IMR-90 (cell line): ENCODE results near the gene CTDP1. TPM values are rescaled to one million over a fixed set of nuclear protein-coding genes. Genes with fewer than 3 reads are reported as not detected.

Experiments used
- ATAC-seq: fragments of 200-7000 bp; cut with Tn5 transposase; 2 replicates; pipeline ENCODE4 v1.9.1; 2020; ENCODE audit warnings: low read depth, mild to moderate bottlenecking, moderate library complexity
- BruUV-seq: library from RNA; stranded (reverse); fragments of 400-500 nt; replicated peaks from 2 replicates; lab custom pipeline; 2021; lab: Mats Ljungman, UMichigan
- CTCF ChIA-PET: fragments of 300-600 bp; formaldehyde crosslinking; extraction: SDS; loops from one replicate; lab custom pipeline; 2021; ENCODE audit warnings: antibody characterized with exemption; lab: Yijun Ruan, JAX
- POLR2A ChIA-PET: fragments of 300-600 bp; sonication (Branson Sonifier 250); formaldehyde crosslinking; loops from one replicate; lab custom pipeline; 2022; ENCODE audit warnings: antibody characterized with exemption; ENCODE audit not compliant: unreplicated experiment; lab: Charles Lee
- DNase-seq: peaks from one replicate; pipeline ENCODE4 v3.0.0; 2013
- H2AFZ ChIP-seq: replicated peaks from 2 replicates; pipeline ENCODE3; 2013; ENCODE audit warnings: low read length, mild to moderate bottlenecking; ENCODE audit not compliant: poor library complexity
- H2AK5ac ChIP-seq: 2 replicates; pipeline ENCODE4 v1.6.1; 2013; ENCODE audit warnings: low read depth, low read length, inconsistent platforms
- H2AK9ac ChIP-seq: replicated peaks from 2 replicates; pipeline ENCODE3; 2013; ENCODE audit warnings: mild to moderate bottlenecking, low read depth, low read length, moderate library complexity; ENCODE audit not compliant: poor library complexity
- H2BK120ac ChIP-seq: 2 replicates; pipeline ENCODE4 v1.6.1; 2013; ENCODE audit warnings: low read depth, low read length, inconsistent platforms
- H2BK15ac ChIP-seq: 3 replicates; pipeline ENCODE4 v1.6.1; 2013; ENCODE audit warnings: low read depth, low read length, inconsistent platforms
- H2BK20ac ChIP-seq: 2 replicates; pipeline ENCODE4 v1.6.1; 2013; ENCODE audit warnings: low read depth, mild to moderate bottlenecking, inconsistent platforms, low read length, moderate library complexity
- H2BK5ac ChIP-seq: 2 replicates; pipeline ENCODE4 v1.6.1; 2013; ENCODE audit warnings: mild to moderate bottlenecking, low read depth, low read length, inconsistent platforms; ENCODE audit not compliant: poor library complexity, severe bottlenecking
- H3K14ac ChIP-seq: replicated peaks from 2 replicates; pipeline ENCODE4 v1.6.1; 2013; ENCODE audit warnings: low read depth, low read length, inconsistent platforms
- H3K18ac ChIP-seq: 2 replicates; pipeline ENCODE4 v1.6.1; 2013; ENCODE audit warnings: low read depth, low read length, control low read depth
- H3K23ac ChIP-seq: 2 replicates; pipeline ENCODE4 v1.6.1; 2013; ENCODE audit warnings: low read depth, low read length, inconsistent platforms
- H3K27ac ChIP-seq: 2 replicates; pipeline ENCODE4 v1.5.1; 2013; ENCODE audit warnings: mild to moderate bottlenecking, control low read depth, low read length; ENCODE audit not compliant: insufficient read depth
- H3K27me3 ChIP-seq: 2 replicates; pipeline ENCODE4 v1.6.1; 2013; ENCODE audit warnings: low read length; ENCODE audit not compliant: control insufficient read depth, insufficient read depth
- H3K36me3 ChIP-seq: 2 replicates; pipeline ENCODE4 v1.6.1; 2013; ENCODE audit warnings: low read length, mixed read lengths; ENCODE audit not compliant: control insufficient read depth, insufficient read depth
- H3K4ac ChIP-seq: 2 replicates; pipeline ENCODE4 v1.6.1; 2013; ENCODE audit warnings: low read depth, low read length, inconsistent platforms
- H3K4me1 ChIP-seq: 2 replicates; pipeline ENCODE4 v1.6.1; 2013; ENCODE audit warnings: low read length, mixed read lengths; ENCODE audit not compliant: control insufficient read depth, insufficient read depth
- H3K4me2 ChIP-seq: 2 replicates; pipeline ENCODE4 v1.6.1; 2013; ENCODE audit warnings: low read depth, mild to moderate bottlenecking, control low read depth, low read length, moderate library complexity
- H3K4me3 ChIP-seq: 2 replicates; pipeline ENCODE4 v1.5.1; 2013; ENCODE audit warnings: low read depth, mild to moderate bottlenecking, control low read depth, low read length, moderate library complexity; ENCODE audit not compliant: insufficient read depth
- H3K56ac ChIP-seq: 2 replicates; pipeline ENCODE4 v1.6.1; 2013; ENCODE audit warnings: low read length, inconsistent platforms; ENCODE audit not compliant: insufficient read depth; ENCODE audit errors: extremely low read depth
- H3K79me1 ChIP-seq, 2 experiments: 2 replicates each; pipeline ENCODE4 v1.6.1; 2013; ENCODE audit warnings: low read length in 2 of 2, inconsistent platforms in 1 of 2, low read depth in 1 of 2
- H3K9ac ChIP-seq: 2 replicates; pipeline ENCODE4 v1.6.1; 2013; ENCODE audit warnings: low read depth, low read length, control low read depth
- H3K9me1 ChIP-seq: 2 replicates; pipeline ENCODE4 v1.6.1; 2013; ENCODE audit warnings: low read length, inconsistent platforms; ENCODE audit not compliant: insufficient read depth
- H3K9me3 ChIP-seq: 2 replicates; pipeline ENCODE4 v1.6.1; 2013; ENCODE audit warnings: low read length; ENCODE audit not compliant: control insufficient read depth, insufficient read depth
- H4K20me1 ChIP-seq: 2 replicates; pipeline ENCODE4 v1.6.1; 2013; ENCODE audit warnings: low read length, inconsistent platforms; ENCODE audit not compliant: insufficient read depth
- H4K5ac ChIP-seq: 2 replicates; pipeline ENCODE4 v1.6.1; 2013; ENCODE audit warnings: mild to moderate bottlenecking, low read depth, low read length, control low read depth
- H4K8ac ChIP-seq, 2 experiments: 2 replicates each; pipeline ENCODE4 v1.6.1; 2013; ENCODE audit warnings: low read depth in 2 of 2, low read length in 2 of 2, control low read depth in 1 of 2, inconsistent platforms in 1 of 2
- H4K91ac ChIP-seq: 2 replicates; pipeline ENCODE4 v1.6.1; 2013; ENCODE audit warnings: low read depth, low read length, inconsistent platforms; ENCODE audit not compliant: insufficient read depth
- BHLHE40 ChIP-seq: fragments of 150-350 bp; IDR thresholded peaks from 2 replicates; pipeline ENCODE4 v1.6.1; 2016; ENCODE audit warnings: mild to moderate bottlenecking, low read depth, low read length
- CHD1 ChIP-seq: IDR thresholded peaks from 2 replicates; pipeline ENCODE4 v1.6.1; 2012; ENCODE audit warnings: low read depth, low read length, improper control_type of control experiment
- FOS ChIP-seq: fragments of 150-350 bp; IDR thresholded peaks from 2 replicates; pipeline ENCODE4 v1.6.1; 2016; ENCODE audit warnings: low read depth, low read length
- POLR2A ChIP-seq: IDR thresholded peaks from 2 replicates; pipeline ENCODE4 v1.6.1; 2012; ENCODE audit warnings: mild to moderate bottlenecking, low read depth, low read length
- RAD21 ChIP-seq: IDR thresholded peaks from 2 replicates; pipeline ENCODE4 v1.6.1; 2012; ENCODE audit warnings: low read length, improper control_type of control experiment
- RFX5 ChIP-seq: IDR thresholded peaks from 2 replicates; pipeline ENCODE4 v1.8.0; 2012; ENCODE audit warnings: low read depth, mild to moderate bottlenecking, low read length, moderate library complexity
- WGBS, 2 experiments: methylation state at CpG; one replicate each; pipeline versions ENCODE4 v1.1.5 to v1.1.7; 2013; ENCODE audit warnings: missing lambda C conversion rate in 2 of 2; ENCODE audit not compliant: insufficient read length in 1 of 2; ENCODE audit errors: extremely low coverage in 2 of 2; 5-methylcytosine and 5-hydroxymethylcytosine counted together
- dilution Hi-C: fragments of 300-500 bp; cut with HindIII; formaldehyde crosslinking; loops from one replicate; pipeline ENCODE4 v1.14.3; 2018; ENCODE audit warnings: low sequenced_read_pairs; ENCODE audit not compliant: unreplicated experiment
- in situ Hi-C: fragments of 300-500 bp; cut with MboI; formaldehyde crosslinking; loops from 3 replicates; pipeline ENCODE4 v1.14.3; 2019; ENCODE audit warnings: low sequenced_read_pairs, inconsistent platforms, mixed read lengths
- intact Hi-C: fragments of 100-400 bp; cut with micrococcal nuclease; formaldehyde crosslinking; loops from 2 replicates; pipeline ENCODE4 v1.10.0; 2022
- polyA plus RNA-seq, 3 experiments: library from polyadenylated mRNA; depleted of rRNA; stranded (reverse); fragments of >200 nt; gene quantifications; 2 replicates each; pipeline ENCODE4 v1.2.3, GENCODE V29; 2012; ENCODE audit warnings: low replicate concordance in 1 of 3
- total RNA-seq: library from RNA; depleted of rRNA; stranded (reverse); fragments of >200 nt; gene quantifications from 2 replicates; pipeline ENCODE4 v1.2.3, GENCODE V29; 2012
- TF ChIP-seq, protein P1 (sequence below): conservative IDR thresholded peaks from 2 replicates; pipeline ENCODE4 v1.5.1; 2012; ENCODE audit warnings: mild to moderate bottlenecking, low read depth, low read length, improper control_type of control experiment
- TF ChIP-seq, protein P2 (sequence below): fragments of 150-350 bp; IDR thresholded peaks from 2 replicates; pipeline ENCODE4 v1.6.1; 2016; ENCODE audit warnings: low read depth, mild to moderate bottlenecking, low read length, moderate library complexity, borderline replicate concordance

The CTDP1 gene
- total and polyA plus RNA-seq, 2 of the 4 experiments (the other 2 are of a cell fraction): 13.4 to 17.6 TPM

GRCh38 chr18:79685971-79686370, 6.4 kb downstream of the CTDP1 start:
- Histone ChIP-seq H2BK20ac (no peak overlapping the region), H2AK9ac (no peak overlapping the region), H4K91ac (no peak overlapping the region), H3K23ac (no peak overlapping the region), H3K14ac (no peak overlapping the region), H3K27ac (no peak overlapping the region), H4K20me1 (peaks cover 81% of the 10 kb centered on the region), H3K4me2 (no peak overlapping the region), H2BK5ac (no peak overlapping the region), H3K27me3 (no peaks in the 10 kb centered on the region), H3K9ac (no peak overlapping the region), H4K5ac (no peak overlapping the region), H4K8ac (no peak overlapping the region), H2AFZ (no peak overlapping the region), H2BK15ac (no peak overlapping the region), H3K79me1 (peaks cover 7 to 82% of the 10 kb centered on the region in 2 experiments), H2AK5ac (no peak overlapping the region), H3K9me1 (peaks cover 19% of the 10 kb centered on the region), H3K4me3 (no peak overlapping the region), H3K18ac (no peak overlapping the region), H3K4me1 (peaks cover 6% of the 10 kb centered on the region), H3K56ac (no peak overlapping the region), H3K9me3 (no peaks in the 10 kb centered on the region), H3K4ac (no peak overlapping the region), H3K36me3 (no peaks in the 10 kb centered on the region), H2BK120ac (no peak overlapping the region)
- ChIA-PET CTCF (no interaction called here), POLR2A (no interaction called here)
- no peak for DNase-seq
- intact Hi-C loops (no loop called here), dilution Hi-C loops (no loop called here), in situ Hi-C loops (no loop called here)
- TF ChIP-seq BHLHE40 (no peak), FOS (no peak), RAD21 (no peak), CHD1 (no peak), RFX5 (no peak), POLR2A (no peak)
- TF ChIP-seq, protein P1, sequence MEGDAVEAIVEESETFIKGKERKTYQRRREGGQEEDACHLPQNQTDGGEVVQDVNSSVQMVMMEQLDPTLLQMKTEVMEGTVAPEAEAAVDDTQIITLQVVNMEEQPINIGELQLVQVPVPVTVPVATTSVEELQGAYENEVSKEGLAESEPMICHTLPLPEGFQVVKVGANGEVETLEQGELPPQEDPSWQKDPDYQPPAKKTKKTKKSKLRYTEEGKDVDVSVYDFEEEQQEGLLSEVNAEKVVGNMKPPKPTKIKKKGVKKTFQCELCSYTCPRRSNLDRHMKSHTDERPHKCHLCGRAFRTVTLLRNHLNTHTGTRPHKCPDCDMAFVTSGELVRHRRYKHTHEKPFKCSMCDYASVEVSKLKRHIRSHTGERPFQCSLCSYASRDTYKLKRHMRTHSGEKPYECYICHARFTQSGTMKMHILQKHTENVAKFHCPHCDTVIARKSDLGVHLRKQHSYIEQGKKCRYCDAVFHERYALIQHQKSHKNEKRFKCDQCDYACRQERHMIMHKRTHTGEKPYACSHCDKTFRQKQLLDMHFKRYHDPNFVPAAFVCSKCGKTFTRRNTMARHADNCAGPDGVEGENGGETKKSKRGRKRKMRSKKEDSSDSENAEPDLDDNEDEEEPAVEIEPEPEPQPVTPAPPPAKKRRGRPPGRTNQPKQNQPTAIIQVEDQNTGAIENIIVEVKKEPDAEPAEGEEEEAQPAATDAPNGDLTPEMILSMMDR: no peak
- TF ChIP-seq, protein P2, sequence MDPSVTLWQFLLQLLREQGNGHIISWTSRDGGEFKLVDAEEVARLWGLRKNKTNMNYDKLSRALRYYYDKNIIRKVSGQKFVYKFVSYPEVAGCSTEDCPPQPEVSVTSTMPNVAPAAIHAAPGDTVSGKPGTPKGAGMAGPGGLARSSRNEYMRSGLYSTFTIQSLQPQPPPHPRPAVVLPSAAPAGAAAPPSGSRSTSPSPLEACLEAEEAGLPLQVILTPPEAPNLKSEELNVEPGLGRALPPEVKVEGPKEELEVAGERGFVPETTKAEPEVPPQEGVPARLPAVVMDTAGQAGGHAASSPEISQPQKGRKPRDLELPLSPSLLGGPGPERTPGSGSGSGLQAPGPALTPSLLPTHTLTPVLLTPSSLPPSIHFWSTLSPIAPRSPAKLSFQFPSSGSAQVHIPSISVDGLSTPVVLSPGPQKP: no peak
- WGBS, 2 experiments: 50% methylated on average over 2 of the region's 7 CpGs; no CpG with 5 or more reads in 1 of the 2 experiments
- no TSS peak for BruUV-seq
- ATAC-seq: no peak
